GM03348 (cell line): ENCODE measurements around the gene OCA2.

Experiments
- DNase-seq: peaks from one replicate; pipeline ENCODE4 v3.0.0; 2012; ENCODE audit warnings: low spot score

The OCA2 gene

GRCh38 chr15:27939246-27939645 lies 159.9 kb downstream of the OCA2 start:
- no peak for DNase-seq

DNA sequence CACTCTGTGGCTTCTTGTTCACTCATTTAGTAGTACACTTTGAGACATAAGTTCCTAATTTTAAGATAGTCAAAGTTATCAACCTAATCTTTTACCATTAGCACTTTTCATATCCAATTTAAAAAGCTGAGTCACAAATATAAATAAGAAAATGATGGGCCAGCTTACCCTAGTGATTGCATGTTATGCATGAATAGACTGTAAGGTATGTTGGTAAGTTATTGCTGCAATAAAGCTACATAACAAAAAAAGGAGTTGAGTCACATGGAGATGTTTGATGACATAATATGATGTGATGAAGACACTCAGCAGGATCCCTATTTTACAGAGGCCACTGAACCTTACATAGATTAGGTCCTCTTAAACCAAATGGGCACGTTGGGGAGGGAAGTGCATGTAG lies 161.3 kb downstream of the OCA2 start:
- DNase-seq, result no peak

DNA sequence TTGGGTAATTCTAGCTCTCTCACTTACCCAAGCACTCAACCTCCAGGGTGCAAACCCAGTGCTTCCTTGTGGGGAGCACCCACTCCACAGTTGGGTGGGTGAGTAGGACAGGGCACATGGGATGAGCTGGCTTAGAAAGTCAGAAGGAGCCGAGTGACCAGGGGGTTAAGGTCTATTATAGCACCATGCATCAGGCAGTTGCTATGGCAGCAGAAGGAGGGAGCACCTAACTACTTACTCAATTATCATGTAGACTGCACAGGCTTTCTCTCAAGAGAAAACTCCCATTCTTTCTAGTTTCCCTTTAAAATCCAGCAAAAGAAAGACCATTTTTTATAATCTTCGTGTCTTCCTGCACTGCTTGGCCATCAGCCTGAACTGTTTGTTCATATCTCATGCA lies 163.0 kb downstream of the OCA2 start:
- no peak for DNase-seq

DNA sequence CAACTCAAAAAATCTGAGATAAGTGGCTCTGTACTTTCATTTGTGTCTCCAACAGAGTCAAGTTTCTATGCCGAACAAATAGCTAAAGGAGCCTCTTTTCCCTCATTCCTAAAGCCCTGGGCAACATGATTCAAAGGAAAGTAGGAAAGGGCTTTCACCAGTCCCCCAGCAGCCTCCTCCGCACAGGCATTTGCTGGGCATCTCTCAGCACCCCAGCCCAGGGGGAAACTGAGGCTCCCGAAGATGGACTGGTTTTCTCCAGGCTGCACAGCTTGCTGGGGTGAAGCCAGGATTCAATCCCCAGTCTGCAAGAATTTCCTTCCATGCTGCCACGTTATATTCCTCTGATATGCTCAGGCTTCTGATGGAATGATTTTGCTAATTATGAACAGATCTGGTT lies 163.8 kb downstream of the OCA2 start:
- DNase-seq, result no peak

GRCh38 chr15:27934782-27935181 lies 164.3 kb downstream of the OCA2 start:
- DNase-seq, result no peak

DNA sequence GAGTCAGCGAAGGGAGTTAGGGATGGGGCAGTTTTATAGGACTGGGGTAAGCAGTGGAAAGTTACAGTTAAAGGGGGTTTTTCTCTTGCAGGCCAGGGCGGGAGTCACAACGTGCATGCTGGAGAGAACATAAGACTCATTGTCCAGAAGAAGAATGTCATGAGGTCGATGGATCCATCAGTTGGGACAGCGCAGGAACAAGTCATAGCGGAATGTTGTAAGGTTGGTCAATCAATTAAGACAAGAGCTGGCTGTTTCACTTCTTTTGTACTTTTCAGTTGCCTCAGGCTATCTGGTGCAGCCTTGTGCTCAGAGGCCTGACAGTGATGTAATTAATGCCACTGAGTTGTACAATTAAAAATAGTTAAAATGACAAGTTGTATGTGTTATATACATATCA lies 165.6 kb downstream of the OCA2 start:
- DNase-seq, result no peak

DNA sequence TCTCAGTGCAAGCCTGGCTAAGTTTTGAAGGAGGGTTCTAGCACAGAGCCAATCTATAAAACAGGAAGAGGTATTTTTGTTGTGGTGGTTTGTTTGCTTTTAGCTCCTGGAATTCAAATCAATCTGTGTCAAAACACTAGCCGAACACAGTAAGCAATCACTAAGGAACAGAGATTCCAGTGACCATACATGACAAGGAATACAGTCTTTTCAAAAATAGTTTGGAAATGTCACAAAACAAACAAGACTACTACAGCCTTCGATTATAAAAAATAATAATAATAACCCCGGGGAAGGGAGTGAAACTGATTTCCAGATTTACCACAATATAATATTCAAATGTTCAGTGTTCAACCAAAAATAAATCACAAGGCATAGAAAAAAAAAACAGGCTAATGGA lies 166.5 kb downstream of the OCA2 start:
- no peak for DNase-seq

DNA sequence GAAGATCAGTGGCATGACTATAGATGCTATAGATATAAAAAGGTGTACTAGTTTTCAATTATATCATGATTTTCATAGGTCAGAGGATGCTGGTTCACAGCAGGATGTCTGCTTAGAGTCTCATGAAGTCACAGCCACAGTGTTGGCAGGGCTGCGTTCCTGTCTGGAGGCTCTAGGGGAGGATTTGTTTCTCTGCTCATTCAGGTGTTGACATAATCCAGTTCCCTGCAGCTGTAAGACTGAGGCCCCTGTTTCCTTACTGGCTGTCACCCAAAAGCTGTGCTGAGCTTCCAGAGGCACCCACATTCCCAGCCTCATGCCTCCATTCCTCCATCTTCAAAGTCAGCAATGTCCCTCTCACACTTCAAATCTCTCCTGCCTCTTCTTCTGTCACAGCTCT lies 170.7 kb downstream of the OCA2 start:
- no peak for DNase-seq

GRCh38 chr15:27912283-27912682 lies 186.8 kb downstream of the OCA2 start:
- no peak for DNase-seq

- DNase-seq, result no peak
Measured at GRCh38 chr15:27906802-27907201, 192.3 kb downstream of the OCA2 start.

DNA sequence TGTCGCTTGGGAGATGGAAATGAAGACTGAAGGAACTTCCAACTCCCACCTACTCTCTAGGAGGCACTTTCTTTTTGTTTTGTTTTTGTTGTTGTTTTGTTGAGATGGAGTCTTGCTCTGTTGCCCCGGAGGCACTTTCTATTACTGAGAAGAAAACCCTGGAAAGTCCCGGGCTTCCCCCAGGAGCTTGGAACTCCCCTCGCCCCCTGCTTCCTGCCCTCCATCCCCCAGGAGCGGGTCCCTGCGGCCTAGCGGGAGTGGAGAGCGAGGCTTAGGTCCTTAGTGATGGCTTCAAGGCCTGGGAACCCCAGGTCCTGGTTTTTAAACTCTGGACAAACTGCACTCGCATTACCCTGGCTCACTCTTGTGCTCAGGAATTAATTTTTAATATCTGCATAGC lies 195.7 kb downstream of the OCA2 start:
- no peak for DNase-seq

GRCh38 chr15:27902680-27903385 lies 196.3 kb downstream of the OCA2 start:
- no peak for DNase-seq

DNA sequence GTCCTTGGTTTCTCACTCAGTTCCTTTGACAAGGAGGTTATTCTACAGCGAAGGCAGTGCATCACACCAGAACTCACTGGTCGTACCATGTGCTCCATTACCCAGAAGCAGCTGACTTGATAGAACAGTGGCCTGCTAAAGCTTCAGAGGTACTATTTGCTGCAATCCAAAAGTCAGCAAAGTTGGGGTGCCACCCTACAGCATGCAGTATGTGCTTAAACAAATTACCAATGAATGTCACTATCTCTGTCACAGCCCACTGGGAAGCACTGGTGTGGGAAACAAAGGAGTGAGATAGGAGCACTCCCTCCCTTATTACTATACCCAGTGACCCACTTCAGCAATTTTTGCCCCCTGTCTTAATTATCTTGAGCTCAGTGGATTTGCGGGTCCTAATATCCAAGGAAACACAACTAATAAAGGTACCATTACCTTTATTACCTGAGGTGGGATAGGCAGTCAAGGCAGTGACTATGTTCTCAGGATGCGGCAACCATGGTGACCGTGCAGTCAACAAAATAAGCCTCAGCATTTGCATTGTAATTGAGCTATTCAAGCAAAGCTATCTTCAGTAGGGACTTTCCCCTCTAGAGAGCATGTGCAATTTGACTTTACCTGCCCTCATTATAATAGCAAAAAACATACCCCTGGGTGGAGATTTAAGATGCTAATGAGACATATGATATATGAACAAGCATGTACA lies 199.4 kb downstream of the OCA2 start:
- no peak for DNase-seq

DNA sequence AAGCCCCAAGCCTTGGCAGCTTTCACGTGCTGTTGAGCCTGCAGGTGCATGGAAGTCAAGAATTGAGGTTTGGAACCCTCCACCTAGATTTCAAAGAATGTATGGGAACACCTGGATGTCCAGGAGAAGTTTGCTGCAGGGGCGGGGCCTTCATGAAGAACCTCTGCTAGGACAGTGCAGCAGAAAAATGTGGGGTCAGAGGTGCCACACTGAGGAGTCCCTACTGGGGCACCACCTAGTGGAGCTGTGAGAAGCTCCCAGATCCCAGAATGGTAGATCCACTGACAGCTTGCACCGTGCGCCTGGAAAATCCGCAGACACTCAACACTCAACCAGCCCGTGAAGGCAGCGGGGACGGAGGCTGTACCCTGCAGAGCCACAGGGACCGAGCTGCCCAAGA lies 201.6 kb downstream of the OCA2 start:
- DNase-seq, result no peak

DNA sequence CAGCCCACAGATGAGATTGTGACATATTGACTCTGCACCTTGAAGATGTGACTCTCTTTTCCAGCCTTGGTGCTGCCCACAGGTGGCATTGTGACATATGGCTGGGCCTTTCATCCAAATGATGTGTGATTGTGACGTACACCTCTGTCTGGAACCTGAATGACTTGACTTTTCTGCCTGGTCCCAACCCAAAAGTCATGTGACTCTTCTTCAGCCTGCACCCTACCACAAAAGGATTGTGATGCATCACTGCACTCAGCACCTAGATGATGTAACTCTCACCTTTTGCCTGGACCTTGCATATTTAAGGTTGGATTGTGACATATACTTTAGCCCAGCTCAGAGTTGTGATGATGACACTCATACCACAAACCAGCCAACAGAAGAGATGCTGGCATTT lies 204.5 kb downstream of the OCA2 start:
- no peak for DNase-seq

GRCh38 chr15:27889258-27889657 lies 209.9 kb downstream of the OCA2 start:
- no peak for DNase-seq

GRCh38 chr15:27885201-27885600 lies 213.9 kb downstream of the OCA2 start:
- no peak for DNase-seq

DNA sequence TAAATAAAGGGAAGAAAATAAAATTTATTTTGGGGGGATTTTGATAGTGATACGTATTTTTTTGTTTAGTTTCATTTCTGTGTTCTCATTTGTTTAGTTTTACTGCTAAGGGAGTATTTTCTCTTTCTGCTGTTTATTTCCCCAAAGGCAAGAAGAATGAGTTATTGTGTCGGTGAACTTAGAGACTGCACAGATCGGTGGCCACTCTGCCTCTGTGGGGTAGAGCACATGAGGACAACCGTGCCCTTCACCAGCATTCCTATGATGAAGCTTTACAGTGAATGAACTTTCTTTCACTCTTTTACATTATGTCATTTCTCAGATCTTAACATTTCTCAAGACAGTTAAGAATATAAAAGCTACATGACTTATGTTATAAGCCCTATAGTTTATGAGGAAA lies 214.4 kb downstream of the OCA2 start:
- DNase-seq, result no peak

DNA sequence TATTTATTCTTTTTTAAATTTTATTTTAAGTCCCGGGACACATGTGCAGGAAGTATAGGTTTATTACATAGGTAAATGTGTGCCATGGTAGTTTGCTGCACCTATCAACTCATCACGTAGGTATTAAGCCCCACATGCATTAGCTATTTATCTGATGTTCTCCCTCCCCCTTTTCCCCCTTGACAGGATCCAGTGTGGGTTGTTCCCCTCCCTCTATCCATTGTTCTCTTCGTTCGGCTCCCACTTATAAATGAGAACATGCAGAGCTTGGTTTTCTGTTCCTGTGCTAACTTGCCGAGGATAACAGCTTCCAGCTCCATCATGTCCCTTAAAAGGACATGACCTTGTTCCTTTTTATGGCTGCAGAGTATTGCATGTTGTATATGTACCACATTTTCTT lies 220.3 kb downstream of the OCA2 start:
- no peak for DNase-seq

DNA sequence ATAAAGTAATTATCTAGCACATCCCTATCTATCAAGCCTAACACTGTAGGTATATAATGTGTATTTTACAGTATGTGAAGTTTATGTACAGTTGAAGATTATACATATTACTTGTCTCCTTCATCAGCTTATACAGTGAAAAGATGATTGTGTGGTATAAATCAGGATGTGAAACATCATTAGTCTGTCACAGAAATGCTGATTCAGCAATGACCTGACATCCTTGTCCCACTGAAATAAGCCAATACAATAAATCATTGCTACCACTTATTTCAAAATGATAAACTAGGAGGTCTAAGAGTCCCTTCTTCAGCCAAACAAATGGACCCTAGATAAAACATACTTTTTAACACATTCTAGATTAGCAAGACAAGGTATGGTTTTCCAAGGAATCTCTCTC lies 225.3 kb downstream of the OCA2 start:
- DNase-seq, result no peak

DNA sequence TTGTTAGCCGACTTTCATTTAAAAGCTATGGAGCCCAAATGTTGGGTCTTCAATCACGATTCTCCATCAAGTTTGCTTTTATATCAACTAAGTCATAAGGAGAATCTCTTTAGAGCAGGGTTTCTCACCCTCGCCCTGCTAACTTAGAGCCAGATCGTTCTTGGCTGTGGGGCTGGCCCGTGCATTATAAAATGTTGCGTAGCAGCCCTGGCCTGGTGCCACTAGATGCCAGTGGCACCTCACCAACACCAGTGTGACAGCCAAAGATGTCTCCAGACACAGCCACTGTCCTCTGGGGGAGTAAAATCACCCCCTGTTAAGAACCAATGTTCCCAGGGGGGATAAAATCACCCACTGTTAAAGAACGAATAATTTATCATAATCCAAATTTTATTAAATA lies 226.1 kb downstream of the OCA2 start:
- DNase-seq, result no peak

DNA sequence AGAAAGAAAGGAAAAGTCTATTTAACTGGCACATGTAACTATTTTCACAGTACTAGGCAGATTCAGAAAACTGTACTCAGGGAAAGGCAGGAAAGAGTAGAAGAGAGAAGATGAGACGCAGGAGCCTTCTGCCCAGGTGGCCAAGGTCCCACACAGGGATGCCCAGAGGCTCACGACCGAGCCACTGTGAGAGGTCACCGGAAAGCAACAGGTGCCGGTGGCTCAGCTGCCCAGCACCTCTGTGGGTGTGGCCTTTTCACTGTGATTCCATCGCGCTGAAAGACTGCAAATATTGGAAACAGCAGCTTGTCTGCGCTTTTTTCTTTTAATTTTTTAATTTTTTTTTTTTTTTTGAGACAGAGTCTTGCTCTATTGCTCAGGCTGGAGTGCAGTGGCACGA lies 226.8 kb downstream of the OCA2 start:
- DNase-seq, result no peak

- no peak for DNase-seq
Measured at GRCh38 chr15:27871902-27872260, 227.2 kb downstream of the OCA2 start.
